Adrenal gland (tissue), 5 donors: ENCODE measurements around the gene KLHL22.

ENCODE experiments used
- POLR2A ChIP-seq, 2 donors: fragments of 450-650 bp; IDR thresholded peaks; one replicate each; pipeline ENCODE4 v1.6.1; 2017; ENCODE audit warnings: antibody characterized with exemption in 2 of 2, mild to moderate bottlenecking in 2 of 2, moderate library complexity in 1 of 2
- TF ChIP-seq, protein P1 (sequence below), 6 experiments: fragments of 450-650 bp in 4 of 6; fragments of 200-600 bp in 2 of 6; sonication (generic) in 1 of 6; IDR thresholded peaks; 1 replicate in 5 of 6; 2 replicates in 1 of 6; pipeline versions ENCODE4 v1.5.1 to v1.8.0; 2016 to 2021; ENCODE audit warnings: antibody characterized with exemption in 6 of 6, mild to moderate bottlenecking in 2 of 6, moderate library complexity in 1 of 6
- donor health status: DM: no; HTN: no; CAD: no.

DNA sequence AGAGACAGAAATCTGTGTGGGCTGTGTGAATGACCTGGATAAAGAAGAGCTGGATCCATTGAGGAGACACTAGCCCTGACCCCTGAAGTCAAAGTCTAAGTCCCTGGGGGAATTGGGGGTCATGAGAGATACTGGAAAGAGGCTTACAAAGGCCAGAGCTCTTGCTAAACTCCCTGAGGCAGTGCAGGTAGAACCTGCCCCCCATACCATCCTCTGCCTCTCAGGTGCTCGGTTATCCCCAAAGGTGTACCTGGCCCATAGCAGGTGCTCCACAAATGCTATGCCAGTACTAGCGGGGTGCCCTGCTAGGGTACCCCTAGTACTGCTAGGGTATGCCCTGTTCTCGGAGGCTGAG lies 38.9 kb downstream of the KLHL22 start:
- no peak for TF ChIP-seq POLR2A (IDR thresholded peaks at IDR 0.05)
- TF ChIP-seq, protein P1, sequence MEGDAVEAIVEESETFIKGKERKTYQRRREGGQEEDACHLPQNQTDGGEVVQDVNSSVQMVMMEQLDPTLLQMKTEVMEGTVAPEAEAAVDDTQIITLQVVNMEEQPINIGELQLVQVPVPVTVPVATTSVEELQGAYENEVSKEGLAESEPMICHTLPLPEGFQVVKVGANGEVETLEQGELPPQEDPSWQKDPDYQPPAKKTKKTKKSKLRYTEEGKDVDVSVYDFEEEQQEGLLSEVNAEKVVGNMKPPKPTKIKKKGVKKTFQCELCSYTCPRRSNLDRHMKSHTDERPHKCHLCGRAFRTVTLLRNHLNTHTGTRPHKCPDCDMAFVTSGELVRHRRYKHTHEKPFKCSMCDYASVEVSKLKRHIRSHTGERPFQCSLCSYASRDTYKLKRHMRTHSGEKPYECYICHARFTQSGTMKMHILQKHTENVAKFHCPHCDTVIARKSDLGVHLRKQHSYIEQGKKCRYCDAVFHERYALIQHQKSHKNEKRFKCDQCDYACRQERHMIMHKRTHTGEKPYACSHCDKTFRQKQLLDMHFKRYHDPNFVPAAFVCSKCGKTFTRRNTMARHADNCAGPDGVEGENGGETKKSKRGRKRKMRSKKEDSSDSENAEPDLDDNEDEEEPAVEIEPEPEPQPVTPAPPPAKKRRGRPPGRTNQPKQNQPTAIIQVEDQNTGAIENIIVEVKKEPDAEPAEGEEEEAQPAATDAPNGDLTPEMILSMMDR (IDR thresholded peaks at IDR 0.05), result no peak
